NCI-H774 (cell line): ENCODE results near the gene NDUFS8.

Experiments used
- DNase-seq: peaks from one replicate; lab custom pipeline; 2025; lab: John Stamatoyannopoulos, UW

The NDUFS8 gene

DNA sequence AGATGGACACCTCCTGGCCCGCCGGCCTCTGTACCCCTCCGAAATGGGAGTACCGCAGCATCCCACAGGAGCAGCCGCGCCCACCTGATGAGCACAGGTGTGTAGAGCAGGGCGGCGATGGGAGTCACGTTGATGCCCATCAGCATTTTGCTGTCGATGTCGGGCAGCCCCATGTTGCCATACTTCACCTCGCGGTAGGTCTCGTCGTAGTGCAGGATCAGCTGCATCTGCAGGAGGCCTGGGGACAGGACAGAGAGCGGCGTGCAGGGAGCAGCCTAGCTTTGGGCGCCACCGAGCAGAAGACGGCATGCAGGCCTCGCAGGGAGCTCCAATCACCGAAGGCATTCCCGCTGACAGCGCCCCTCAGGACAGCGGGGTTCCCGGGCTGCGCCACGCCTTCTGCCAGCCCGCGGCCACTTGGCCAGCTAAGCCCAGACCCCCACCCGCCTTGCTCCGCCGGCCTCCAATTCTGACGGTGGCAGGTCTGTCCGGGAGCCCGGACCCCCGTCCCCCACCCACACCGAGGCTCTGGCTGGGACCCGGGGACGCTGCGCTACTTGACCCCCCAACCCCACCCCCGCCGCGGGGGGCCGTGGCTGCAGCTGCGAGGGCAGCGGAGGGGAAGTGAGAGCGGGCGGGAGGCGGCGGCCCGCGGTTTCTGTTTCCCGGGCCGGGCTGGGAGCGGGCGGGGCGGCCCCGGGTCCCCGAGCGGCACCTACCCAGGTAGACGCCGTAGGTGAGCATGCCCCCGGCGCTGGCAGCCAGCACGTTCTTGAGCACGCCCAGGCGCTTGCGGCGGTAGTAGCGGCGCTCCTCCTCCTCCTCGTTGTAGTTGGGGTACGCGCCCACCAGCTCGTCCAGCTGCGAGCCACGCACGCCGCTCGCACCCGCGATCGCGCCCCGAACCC lies 27.3 kb upstream of the NDUFS8 start:
- peak; percentile 40 for DNase-seq

DNA sequence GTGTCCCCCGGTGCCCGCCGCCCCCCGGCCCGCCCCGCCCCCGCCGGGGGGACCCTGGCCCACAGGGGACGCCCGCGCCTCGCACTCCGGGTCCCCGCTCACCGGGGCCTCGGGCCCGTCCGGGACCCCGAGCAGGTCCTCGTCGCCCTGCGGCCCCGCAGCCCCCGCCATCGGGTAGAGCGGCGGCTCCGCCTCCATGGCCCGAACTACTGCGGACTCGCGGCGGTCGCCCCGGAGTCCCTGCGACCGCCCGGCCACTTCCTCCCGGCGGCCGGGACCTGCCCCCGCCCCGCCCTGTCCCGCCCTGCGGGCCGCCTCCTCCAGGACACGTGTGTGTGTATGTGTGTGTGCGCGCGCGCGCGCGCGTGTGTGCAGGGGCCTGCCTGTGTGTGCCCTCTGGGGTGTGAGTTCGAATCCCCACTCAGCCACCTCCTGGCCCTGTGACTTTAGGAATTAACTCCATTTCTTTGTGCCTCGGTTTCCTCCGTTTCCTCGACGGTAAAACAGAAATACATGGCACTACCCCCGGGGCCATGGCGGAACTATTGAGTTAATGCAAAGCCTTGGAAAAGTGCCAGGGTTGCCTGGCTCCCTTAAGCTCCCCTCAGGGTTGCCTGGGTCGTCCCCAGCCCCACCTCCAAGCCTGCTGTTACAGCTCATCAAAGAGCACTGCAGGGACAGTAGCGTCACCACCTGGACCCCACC lies 26.5 kb upstream of the NDUFS8 start, which contains the start of gene UNC93B1:
Gene UNC93B1 (minus strand): TSS at position 252 of the 705 bp plus-strand sequence. CDS start 54 bp downstream, at position 198.
- DNase-seq, result peak; percentile 86

DNA sequence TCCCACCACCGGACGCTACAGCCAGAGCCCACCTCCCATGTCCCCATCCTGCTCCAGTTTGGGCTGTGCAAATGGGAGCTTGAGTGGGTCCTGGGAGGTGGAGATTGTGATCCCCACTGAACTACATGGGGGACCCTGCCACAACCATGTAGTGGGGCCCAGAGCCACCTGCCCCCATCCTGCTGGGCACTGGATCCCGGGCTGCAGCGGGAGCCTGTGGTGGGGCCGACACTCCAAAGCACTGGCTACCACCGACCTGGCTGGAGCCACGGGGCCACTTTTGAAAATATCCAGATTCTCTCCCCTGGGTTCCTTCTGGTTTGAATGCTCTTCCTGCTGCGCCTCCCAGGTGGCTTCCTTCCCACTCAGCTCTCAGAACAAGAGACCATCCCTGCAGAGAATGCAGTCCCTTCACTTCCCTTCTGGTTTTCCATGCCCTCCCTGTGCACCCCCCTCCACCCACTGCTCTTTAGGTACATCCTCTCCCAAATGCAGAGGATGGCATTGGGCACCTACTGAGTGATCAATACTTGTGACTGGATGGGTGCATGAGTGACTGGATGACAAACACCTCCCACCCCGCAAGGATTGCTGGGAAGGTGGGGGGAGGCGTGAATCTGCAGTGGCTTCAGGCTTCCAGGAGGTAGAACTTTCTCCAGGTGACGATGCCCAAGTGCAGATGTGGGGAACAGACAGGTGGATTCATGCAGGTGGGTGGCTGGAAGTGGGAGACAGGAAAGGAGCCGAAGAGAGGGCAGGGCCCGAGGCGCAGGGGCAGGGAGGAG lies 25.7 kb upstream of the NDUFS8 start:
- DNase-seq, result no peak

DNA sequence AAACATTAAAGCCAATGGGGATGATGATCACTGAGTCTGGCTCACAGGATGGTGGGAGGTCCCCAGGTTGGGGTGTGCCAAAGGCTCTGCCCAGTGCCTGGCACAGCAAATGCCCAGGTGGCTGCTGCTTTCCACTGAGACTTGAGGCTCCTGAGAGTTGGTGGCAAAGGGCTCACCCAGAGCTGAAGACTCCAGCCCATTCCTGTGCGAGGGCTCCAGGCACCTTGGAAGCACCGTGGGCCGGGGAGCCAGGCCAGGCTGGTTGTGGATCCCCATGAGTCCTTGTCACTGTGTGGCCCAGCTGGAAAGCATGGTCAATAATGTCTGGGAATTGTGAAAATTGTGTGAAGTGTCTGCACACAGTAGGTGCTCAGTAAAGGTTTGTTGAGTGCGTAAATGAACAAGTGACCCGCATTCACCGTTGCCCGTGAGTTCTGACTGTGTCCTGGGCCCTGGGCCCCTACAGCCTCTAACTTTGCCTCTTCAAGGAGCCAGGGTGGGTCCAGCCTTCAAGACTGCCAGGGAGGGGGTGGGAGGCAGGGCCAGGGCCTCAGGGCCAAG lies 23.8 kb upstream of the NDUFS8 start:
- no peak for DNase-seq

DNA sequence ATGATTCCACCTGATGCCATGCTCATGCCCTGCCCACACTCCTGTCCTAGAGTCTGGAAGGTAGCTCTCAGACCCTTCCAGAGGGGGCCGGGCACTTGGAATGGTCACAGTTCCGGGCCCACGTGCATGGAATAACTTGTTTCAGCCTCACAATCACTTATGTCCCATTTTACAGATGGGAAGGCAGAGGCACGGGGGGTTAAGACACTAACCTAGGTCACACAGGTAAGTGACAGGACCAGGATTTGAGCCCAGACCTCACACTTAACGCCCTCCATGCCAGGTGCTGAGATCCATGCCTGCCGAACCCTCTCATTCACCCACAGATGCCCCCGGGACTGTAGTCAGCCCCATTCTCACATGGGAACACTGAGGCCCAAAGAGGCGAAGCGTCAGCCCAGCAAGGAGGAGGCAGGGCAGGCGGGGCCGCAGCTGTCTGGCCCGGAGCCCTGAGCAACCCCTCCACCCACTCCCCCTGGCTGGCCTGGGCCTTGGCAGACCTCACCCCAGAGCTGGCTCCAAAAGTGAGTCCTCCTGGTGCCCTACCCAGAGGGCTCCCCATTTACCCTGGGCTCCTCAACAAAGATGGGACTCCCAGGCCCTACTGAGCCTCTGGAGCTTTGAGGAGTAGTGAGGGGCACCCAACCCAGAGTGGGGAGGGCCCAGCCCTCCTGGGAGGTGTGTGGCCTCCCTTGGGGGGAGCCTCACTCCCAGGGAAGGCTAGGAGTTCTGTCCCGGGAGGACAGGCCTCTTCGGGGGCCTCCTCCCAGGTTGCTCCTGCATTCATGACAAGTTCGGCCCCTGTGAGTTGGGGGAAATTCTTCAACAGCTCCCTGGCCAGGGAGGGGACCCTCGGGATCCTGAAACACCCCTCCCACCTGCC lies 22.7 kb upstream of the NDUFS8 start:
- no peak for DNase-seq

DNA sequence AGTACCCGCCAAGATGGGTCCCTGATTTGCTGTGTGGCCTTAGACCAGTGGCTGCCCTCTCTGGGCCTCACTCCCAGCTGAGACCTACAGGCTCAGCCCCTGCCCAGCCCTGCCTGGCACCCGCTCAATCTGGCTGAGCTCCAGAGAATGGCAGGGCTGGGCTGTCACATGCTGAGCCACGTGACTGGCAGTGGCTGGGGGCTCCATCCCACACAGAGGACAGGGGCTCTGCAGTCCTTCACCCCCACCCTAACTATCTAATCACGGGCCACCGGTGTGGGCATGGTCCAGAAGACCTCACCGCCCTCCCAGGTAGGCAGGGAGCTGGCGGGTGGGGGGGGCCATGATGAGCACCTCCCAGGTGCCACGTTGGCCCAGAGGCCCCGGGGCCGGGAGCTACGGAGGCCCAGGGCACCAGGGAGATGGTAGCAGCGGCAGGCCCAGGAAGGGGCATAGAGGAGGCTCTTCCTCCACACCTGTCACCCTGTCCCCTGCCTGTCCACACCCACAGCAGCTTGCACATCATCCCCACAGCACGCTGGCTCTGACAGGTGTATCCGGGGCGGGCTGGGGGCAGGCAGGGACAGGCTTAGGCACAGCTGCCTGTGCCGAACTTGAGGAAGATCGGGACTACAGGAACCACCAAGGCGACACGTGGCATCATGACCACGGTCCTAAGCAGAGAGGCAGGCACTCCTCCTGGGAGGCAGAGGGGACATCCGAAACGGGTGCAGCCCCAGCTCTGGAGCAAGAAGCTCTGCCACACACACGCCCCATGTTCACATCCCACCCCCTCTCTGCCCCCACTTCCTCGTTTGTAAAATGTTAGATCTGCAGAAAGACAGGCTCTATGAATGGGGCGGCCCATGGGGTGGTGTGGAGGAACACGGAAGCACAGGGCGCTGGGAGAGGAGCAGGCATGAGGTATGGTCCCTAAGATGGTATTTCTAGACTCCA lies 21.8 kb upstream of the NDUFS8 start:
- DNase-seq, result peak; percentile 34

DNA sequence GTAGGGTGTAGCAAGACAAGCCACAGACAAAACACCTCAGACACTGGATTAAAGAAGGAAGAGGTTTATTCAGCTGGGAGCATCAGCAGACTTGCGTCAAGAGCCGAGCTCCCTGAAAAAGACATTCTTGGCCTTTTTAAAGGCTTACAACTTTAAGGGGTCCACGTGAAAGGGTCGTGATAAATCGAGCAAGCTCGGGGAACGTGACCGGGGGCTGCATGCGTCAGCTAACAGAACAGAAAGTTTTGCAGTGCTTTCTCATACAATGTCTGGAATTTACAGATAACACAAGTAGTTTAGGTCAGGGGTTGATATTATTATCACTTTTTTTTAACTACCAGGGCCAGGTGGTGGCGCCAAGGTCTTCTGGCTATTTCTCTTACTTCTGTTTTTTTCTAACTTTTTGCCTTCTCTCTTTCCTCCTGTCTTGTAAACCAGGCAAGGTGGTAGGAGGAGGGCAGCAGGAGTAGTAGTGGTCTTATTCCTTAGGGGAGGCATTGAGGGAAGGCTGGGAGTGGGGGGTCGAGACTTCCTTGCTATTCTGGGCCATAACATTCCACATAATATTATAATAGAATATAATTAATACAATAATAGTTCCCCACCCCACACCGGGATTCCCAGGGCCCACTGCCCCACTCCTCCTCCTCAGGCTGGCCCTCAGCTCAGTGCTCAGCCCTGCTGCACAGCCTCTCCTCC lies 20.9 kb upstream of the NDUFS8 start:
- no peak for DNase-seq

DNA sequence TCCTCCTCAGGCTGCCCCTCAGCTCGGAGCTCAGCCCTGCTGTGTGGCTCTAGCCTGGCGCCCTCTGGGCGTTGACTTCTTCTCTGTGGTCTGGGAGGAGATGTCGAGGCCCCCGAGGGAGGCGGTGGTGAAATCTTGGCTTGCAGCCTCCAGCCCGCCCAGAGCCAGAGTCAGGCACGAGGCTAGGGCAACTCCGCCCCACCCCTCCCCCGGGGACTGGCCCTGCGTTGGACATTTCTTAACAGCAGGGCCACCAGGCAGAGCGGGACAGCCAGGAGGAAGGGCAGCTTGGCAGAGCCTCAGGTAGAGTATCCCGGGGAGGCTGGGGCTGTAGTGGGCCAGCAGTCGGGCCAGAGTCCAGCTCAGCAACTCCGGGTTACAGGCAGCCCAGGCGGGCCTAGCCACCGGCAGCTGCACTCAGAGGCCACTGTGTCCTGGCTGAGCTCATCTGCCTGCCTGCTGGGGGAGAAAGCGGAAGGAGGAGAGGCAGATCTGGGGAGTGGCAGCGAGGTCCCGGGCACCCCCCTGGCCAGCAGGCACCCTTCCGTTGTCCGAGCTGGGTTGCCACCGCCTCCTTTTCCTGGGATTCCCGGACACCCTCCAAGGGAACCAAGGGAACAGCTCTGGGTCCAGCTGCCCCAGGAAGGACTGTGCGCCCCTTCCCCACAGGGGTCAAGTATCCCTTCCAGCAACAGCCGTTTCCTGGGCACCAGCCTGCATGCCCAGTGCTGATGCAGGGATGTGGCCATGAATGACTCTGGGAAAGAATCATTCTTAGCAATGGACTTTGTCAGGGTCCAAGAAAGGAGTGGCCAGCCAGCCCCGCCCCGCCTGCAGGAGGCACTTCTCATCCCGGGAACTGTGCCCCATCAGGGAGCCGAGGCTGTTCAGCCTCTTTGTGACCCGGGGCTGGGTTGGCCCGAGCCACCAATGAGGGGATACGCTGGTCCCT lies 20.1 kb upstream of the NDUFS8 start, which contains the start of gene ALDH3B1:
Gene ALDH3B1 (plus strand): TSS at position 238 of the 952 bp plus-strand sequence. CDS start 4,971 bp downstream, outside the sequence.
- DNase-seq, result no peak

DNA sequence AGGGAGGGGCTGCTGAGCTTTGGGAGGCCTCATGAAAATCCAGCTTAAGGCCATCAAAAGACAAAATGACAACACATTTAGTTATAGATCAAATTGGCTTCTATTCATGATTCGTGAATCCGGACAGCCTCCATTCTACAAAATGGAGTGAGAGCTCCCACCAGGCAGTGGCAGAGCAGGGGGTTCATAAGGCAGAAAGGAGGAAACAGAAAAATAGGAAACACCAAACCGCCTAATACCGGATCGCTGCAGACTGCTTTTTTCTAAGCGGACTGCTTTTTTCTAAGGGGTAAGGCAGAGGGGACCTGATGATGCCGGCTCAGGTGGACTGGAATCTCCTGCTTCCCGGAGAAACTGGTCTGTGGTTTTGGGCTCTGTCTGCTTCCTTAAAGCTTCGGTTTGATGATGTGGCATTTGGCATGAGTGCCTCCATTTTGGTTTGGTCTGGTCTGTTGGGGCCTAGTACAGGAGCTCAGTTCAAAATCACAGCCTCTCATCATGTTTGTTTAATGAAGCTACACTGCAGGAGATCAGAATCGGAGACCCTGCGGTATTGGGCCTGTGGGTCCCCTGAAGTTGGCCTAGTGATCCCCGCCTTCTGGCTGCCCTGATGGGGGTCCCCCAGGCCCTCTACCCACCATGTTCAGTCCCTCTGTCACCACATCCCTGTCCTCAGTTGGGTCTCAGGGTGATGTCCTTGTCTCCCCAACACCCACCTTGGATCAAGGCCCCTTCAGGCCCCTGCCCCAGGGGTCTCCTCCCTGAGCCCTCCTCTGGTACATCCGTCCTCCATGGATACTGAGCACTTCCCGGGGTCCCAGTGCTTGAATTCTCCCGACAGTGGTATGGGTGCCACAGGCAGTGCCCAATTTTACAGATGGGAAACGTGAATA lies 19.2 kb upstream of the NDUFS8 start:
- no peak for DNase-seq

DNA sequence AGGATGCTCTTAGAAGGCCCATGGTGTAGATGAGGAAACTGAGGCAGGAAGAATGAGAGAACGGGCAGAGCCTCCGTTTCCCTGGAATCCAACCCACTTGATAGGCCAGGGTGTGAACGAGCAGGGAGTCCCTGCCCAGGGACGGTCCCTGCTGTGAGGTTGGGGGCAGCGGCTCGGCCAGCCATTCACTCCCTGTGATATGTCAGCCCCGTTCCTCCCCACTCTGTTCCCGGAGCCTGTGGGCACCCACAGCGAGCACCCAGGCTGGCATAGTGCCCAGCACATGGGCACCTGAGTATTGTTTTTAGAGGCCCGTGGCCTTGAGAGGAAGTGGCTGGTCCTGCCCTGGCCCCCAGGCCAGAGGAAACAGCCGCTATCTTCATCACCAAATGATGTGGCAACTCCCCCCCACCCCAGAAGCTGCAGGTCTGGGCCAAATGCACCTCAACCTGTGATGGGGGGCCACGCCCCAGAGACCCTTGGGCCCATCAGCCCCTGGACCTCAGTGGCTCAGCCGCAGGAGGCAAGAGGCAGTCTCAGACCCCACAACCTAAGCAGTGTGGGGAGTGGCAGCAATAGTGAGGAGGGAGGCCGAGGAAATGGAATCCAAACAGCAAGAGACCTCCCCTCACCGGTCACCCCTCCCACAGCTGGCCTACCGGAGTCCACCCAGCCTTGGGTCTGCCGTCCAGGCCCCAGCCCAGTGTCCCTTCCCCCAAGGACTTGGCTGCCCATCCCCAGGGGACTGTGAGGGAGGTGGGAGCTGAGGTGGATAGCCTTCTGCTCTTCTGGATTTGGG lies 18.2 kb upstream of the NDUFS8 start:
- DNase-seq, result no peak

DNA sequence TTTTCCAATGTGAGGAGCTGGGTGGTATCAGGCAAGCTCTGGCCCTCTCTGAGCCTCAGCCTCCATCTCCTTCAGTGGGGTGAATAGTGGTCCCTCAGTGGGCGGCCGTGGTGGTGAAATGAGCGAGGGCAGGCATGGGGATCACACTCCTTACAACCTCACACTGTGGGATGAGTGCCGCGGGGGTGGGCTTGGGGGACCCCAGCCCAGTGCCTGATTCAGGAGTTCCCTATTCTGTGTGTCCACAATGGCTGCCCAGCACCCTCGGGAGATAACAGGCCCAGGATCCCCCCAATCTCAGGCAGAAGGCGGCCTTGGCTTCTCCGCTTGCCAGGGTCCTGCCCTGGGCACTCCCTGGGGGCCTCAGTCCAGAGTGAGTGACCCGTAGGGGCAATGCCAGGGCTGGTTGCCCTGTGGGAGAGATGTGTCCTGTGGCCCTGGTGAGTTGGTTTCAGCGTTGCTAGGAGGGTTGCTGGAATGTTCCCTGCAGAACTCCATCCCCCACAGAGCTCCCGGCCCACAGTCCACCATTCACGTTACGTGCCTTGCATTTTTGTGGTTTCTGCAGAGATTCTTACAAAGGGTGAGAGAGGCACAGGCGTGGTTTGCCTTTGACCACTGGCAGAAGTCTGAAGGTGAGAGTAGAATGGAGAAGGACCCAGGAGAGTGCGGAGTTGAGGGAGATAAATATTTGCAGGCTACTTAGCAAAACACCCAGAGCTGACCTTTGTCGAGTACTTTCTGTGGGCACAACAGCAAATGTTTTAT lies 17.5 kb upstream of the NDUFS8 start:
- no peak for DNase-seq

DNA sequence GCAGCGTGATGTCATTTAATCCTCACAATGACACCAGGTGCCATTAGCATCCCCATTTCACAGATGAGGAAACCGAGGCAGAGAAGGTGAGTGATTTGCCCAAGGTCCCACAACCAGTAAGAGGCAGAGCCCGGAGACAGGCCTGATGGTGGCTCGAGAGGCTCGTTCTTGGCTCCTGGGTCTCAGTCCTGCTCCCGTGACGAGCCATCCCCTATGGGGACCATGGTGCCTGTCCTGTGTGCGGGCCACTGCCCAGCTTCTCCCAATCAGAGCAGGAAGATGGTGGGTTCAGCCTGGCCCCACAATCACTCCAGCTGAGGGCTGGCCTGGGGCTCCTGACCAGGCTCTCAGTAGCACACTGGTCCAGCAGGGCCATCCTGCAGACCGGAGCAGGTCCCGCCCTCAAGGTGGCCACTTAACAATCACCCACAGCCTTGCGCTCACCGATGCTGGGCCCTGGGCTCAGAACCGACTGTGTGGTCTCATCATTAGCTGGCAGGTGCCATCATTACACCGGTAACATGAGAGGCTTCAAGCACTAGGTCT lies 16.8 kb upstream of the NDUFS8 start:
- DNase-seq, result no peak

DNA sequence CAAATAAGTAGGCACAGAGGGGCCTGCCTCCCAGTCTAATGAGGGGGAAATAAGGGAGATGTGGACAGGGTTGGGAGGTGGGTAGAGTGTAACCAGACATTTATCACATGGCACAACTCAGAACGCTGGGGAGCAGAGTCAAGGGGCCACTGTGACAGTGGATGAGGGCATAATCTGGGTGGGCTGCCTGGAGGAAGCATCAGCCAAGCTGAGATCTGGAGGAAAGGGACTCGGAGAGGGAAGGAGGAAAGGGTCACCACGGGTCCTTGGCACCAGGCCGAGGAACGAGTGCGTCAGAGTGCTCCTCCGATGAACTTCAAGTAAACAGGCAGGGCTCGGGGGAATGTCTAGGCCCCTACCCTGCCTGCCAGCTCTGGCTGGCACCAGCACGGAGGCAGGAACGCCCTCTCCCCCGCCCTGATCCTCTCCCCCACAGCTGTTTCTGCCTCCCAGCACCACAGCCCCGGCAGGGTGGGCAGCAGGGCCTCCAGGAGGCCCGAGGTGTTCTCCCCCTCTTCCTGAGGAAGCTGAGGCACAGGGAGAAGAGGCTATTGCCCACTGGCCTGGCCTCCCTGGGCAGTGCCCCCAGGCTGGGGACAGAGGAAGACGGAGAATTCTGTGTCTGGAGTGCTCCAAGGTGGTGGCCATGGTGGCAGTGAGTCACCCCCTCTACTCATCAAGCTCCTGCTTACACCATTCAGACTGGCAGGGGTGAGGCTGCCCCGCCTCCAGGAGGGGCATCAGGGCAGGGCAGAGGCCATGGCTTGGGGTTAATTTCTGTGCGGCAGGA lies 16.1 kb upstream of the NDUFS8 start:
- DNase-seq, result no peak

DNA sequence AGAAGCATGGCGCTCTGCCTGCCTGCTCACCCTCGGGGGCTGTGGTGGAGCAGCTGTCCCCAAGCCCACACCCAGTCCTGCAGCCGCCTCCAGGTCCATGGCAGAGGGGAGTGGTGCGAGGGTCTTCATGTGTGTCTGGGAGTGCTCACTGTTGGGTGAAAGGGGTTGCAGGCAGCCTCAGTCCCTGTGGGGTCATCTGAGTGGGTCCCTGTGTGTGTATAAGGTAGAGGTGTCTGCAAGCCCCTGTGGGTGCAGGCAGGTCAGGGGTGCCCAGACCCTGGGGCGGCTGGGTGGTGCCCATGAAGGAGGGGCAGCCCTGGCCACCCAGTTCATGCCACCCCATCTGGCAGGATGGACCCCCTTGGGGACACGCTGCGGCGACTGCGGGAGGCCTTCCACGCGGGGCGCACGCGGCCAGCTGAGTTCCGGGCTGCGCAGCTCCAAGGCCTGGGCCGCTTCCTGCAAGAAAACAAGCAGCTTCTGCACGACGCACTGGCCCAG lies 15.5 kb upstream of the NDUFS8 start:
- DNase-seq, result no peak
